Activated CD8-positive, alpha-beta memory T cell treated with anti-CD3 and anti-CD28 coated beads for 48 hours (primary cell): ENCODE results near the gene TIMM50.
"Not testable (repeated sequence)": the region's sequence is repeated elsewhere in the genome, so short reads cannot be mapped to it uniquely, and the experiment has no call there.

Source experiments
- DNase-seq, 3 experiments: peaks; one replicate each; pipeline ENCODE4 v3.0.0-alpha.2; 2020; ENCODE audit warnings: low read depth in 2 of 3, low spot score in 2 of 3

Gene TIMM50

GRCh38 chr19:39469036-39469435 is 11.6 kb upstream of the TIMM50 start:
- no peak for DNase-seq

DNA sequence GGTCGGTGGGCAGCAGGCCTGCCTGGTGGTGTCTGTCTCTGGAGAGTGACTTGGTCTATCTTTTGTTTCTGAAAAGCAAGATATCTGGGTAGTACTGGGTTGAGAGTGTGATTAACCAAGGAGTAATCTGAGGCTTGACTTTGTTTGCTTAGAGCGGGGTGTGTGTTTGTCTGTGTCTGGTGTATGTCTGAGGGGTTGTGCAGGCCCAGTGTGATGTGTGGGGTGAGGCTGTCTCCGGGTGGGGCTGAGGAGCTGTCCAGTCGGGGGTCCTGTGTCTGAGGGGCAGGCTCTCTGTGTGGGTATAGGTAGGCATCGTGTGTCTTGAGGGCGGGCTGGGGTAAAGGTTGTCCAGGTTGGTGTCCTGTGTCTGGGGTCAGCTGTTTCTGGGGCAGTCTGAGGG is 11.1 kb upstream of the TIMM50 start:
- DNase-seq, result no peak

DNA sequence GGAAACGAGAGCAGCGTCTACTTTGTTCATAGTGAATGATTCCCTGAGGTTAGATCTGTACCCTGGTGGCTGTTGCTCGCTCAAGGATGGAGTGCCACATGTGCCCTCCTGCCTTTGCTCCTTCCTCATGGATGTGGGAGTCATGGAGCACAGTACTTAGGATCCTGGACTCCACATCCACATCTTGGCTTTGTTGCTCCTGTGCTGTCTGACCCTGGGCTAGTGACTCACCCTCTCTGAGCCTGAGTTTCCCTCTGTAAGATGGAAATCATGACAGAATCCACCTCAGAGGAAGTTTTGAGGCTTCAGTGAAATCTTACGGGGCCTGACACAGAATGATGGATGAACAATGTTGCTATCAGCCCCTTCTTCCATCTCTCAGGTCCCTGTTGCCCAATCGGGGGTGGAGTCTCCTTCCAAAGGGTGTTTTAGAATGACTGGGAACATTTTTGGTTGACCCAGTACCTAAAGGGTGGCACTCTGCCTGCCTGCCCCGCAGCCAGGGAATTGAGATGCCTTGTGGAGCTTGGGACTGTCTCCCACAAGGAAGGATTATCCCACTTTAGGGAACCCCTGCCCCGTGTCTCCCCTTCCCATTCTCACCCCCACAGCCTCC is 9.8 kb upstream of the TIMM50 start:
- no peak for DNase-seq

DNA sequence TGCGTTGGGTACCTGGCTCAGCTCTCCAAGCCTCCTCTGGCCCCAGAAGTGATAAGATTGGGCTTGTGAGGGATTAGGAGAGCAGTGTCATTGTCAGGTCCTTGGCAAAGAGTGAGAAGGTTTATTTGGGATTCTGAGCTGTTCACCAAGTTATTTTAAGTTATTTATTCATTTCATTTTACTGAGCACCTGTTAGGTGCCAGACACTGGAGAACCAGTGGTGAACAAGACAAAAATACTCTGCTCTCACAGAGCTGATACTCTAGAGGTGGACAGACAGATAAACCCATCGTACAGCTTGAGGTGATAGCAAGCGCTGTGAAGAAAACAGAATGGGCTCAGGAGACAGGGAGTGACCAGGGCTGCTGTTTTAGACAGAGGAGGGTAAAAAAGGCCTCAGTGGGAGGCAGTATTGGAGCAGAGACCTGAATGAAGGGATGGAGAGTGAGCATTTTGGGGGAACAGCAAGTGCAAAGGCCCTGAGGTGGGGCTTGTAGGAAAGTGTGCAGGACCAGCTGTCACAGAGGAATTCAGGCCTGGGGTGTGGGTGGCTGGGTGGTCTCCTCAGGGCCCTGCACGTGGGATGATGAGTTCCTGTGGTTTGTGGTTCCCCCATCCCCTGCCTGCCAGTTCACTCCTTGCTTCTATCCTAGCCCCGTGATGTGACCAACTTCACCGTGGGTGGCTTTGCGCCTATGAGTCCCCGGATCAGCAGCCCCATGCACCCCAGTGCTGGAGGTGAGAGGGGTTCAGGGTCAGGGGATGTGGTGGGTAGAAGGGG is 8.7 kb upstream of the TIMM50 start:
- DNase-seq, result no peak

- no peak for DNase-seq
Measured at GRCh38 chr19:39472746-39473442, 7.7 kb upstream of the TIMM50 start.

- DNase-seq, result no peak
Measured at GRCh38 chr19:39473443-39473960, 7.1 kb upstream of the TIMM50 start.

DNA sequence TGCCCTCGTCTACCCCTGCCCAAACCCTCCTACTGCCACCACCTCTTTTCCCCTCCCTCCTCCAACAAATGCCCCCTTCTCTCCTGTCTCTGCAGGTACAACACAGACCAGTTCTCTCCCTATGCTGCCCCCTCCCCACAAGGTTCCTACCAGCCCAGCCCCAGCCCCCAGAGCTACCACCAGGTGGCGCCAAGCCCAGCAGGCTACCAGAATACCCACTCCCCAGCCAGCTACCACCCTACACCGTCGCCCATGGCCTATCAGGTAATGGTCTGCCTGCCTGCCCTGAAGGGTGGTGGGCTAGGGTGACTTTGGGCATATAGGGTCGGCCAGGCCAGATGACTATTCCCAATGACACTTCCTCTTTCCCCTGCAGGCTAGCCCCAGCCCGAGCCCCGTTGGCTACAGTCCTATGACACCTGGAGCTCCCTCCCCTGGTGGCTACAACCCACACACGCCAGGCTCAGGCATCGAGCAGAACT is 6.5 kb upstream of the TIMM50 start:
- peak in 2 of 3 experiments; percentile 55 to 61 for DNase-seq

DNA sequence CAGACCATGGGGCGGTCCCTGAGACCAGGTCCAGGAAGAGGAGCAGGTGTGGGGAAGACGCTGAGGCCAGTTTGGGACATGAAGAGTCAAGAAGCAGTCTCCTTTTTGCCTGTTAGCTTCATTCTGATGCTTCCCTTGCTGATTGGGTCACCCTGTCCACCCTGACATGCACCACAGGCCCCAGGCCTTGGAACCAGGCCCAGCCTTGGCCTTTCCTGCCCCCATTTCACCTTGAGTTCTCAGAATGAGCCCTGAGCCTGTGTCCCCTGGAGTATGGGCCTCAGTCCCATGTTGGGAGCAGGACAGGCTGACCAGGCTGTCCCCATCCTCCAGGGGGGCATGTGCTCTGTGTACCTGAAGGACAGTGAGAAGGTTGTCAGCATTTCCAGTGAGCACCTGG is 4.9 kb upstream of the TIMM50 start:
- DNase-seq, result no peak

- not testable (repeated sequence) for DNase-seq
Measured at GRCh38 chr19:39479319-39479801, 1.3 kb upstream of the TIMM50 start.

- DNase-seq, result no peak
Measured at GRCh38 chr19:39479916-39480315, 722 bp upstream of the TIMM50 start.

DNA sequence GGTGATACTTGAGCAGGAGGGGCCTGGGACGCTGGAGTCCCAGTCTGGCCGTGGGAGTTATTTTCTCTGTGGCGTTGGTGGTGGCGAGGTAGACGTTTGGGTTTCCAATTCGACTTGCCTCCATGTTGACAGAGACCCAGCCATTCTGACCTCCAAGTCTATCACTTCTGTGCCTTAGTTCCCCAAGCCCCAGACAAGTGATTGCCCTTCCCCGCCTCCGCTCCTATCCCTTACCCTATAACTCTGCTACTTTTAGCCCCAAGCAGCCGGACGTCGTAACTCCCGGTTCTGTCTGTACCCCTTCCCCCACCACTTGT is 549 bp downstream of the TIMM50 start:
- DNase-seq, result no peak

GRCh38 chr19:39481676-39482075 is 1.0 kb downstream of the TIMM50 start:
- DNase-seq, result no peak

DNA sequence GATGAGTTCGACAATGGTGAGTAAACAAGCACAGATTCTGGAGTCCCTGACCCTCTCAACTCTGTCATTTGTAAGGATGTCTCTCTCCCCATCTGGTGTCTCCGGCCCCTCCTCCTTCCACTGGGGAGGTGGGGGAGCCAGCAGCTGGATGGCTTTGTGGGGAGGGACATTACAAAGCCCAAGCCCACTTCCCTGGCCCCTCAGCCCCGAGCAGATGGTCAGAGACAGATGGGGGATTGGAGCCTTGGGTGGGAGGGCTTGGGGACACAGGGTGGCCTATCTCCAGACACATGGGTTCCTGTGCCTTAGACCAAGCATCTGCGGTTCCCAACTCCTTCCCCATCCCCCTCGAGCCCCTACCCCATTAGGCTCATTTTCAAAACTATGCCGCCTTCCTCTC is 2.5 kb downstream of the TIMM50 start:
- DNase-seq, result no peak

- no peak for DNase-seq
Measured at GRCh38 chr19:39489756-39490155, 9.1 kb downstream of the TIMM50 start.

- no peak for DNase-seq
Measured at GRCh38 chr19:39492225-39492624, 11.6 kb downstream of the TIMM50 start.

- DNase-seq, result no peak
Measured at GRCh38 chr19:39492788-39493187, 12.2 kb downstream of the TIMM50 start.

DNA sequence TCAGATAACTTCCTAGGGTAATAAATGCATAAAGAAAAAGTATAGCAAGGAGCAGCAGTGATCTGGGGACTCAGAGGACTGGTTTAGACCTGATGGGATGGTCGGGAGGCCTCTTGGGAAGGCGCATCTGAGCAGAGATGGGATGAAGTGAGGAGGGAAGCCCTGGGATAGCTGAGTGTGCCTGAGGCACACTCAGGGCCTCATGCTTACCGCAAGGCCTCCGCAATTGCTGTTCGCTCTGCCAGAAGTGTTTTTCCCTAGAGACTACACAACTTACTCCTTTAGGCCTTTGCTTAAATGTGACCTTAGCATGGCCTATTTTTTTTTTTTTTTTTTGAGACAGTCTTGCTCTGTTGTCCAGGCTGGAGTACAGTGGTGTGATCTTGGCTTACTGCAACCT is 14.0 kb downstream of the TIMM50 start:
- no peak for DNase-seq

- no peak for DNase-seq
Measured at GRCh38 chr19:39496063-39496462, 15.4 kb downstream of the TIMM50 start.

DNA sequence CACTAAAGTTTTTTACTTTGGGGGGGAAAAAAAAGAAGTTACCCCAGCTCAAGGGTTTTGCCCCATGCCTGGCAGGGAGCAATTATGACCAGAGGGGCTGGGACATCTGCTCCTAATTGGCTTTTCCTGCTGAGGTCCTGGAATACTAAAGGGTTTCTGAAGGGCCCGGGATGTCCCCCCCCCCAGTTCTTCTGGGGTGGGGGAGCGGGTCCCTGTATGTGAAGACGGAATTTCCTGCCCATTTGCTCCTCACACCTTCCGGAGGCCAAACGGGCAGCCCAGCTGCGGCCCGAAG is 17.0 kb downstream of the TIMM50 start:
- no peak for DNase-seq

- no peak for DNase-seq
Measured at GRCh38 chr19:39497996-39498797, 17.6 kb downstream of the TIMM50 start.
